ENCODE measurements around the gene MYBBP1A.
"Not testable (repeated sequence)": the region's sequence is repeated elsewhere in the genome, so short reads cannot be mapped to it uniquely, and the experiment has no call there.

The MYBBP1A gene

DNA sequence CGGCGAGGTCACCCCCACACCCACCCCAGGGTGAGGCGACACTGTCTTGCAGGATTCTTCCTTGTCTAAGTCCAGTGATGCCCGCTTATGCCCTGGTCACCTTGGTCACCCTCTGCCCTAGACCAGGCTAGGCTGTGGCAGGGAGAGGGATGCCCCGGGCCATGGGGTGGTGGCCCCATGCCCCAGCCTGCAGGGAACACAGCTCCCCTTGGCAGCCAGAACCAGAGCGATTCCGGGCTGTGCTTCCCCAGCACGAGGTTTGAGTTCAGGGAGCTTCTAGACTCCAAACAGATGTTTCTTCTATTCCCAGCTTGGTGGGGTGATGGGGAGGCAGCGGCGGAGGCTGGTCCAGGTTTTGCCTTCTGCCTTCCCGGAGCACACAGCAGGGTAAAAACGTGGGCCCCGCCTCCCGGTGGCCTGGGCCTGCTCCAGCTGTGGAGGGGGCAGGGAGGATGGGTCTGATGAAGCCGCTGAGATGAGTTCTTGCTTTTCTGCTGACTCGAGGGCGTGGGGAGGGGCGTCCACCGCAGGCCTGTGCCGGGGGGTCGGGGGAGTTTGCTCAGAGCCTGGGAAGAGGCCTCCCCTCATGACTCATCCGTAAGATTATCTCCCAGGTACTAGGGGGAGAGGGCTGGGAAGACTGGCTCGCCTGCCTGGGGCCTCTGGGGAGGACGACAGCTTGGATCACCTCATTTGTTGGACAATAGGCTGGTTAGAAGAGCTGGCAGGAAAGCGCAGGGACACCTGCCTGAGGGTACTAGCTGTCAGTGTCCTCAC, 44.5 kb upstream of the MYBBP1A start:
- CTCF ChIA-PET: interaction anchor here (1.0 to 1.6 kb wide), 3 partner anchors 25 to 32 kb away, joined by 4 to 6 read pairs (median 5); no protein-coding TSS in a partner anchor
- POLR2A ChIA-PET: no interaction called here
- no peak for DNase-seq (ENCODE audit: low read depth, low spot score)
- H3K4me3 ChIP-seq (ENCODE audit: low read depth, low read length): no peak overlapping the region
- TF ChIP-seq CTCF (IDR thresholded peaks at IDR 0.05; ENCODE audit: insufficient read depth, low read length, missing control alignments): no peak

- ChIA-PET POLR2A (no interaction called here), CTCF (interaction anchor here (1.6 to 2.8 kb wide), 2 partner anchors 26 to 32 kb away, joined by 5 to 17 read pairs; no protein-coding TSS in a partner anchor)
- TF ChIP-seq CTCF (IDR thresholded peaks at IDR 0.05; ENCODE audit: insufficient read depth, low read length, missing control alignments): no peak
- no peak for DNase-seq (ENCODE audit: low read depth, low spot score)
- no peak overlapping the region for H3K4me3 ChIP-seq (ENCODE audit: low read depth, low read length)
Observed at GRCh38 chr17:4598776-4599504, 43.8 kb upstream of the MYBBP1A start.

GRCh38 chr17:4597975-4598374, 42.8 kb upstream of the MYBBP1A start:
- TF ChIP-seq CTCF (IDR thresholded peaks at IDR 0.05; ENCODE audit: insufficient read depth, low read length, missing control alignments): no peak
- CTCF ChIA-PET: interaction anchor here (1.8 to 2.8 kb wide), 2 partner anchors 10 to 31 kb away, joined by 7 to 17 read pairs; no protein-coding TSS in a partner anchor
- POLR2A ChIA-PET: no interaction called here
- no peak for DNase-seq (ENCODE audit: low read depth, low spot score)
- no peak overlapping the region for H3K4me3 ChIP-seq (ENCODE audit: low read depth, low read length)

DNA sequence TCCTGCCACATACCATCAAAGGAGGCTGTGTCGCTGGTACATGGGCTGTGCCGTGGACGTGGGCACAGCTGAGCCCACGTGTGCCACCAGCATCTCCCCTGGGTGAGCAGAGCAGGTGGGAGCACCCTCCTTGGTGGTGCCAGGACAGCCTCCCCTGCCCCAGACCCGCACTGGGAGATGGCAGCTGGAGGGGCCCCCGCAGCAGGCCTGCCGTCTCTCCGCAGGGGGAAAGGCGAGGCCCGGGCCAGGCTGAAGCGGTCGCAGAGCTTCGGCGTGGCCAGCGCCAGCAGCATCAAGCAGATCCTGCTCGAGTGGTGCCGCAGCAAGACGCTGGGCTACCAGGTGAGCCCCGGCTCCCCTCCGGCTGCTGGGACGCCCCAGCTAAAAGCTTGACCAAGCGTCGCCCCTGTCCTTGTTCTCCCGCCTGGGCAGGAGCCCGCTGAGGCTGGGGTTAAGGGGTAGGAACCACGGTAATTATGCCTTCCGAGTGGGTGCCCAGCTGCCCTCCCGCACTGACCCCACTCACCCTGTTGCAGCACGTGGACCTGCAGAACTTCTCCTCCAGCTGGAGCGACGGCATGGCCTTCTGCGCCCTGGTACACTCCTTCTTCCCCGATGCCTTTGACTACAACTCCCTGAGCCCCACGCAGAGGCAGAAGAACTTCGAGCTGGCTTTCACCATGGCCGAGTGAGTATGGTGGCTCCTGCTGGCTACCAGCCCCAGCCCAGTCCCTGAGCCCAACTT, 41.6 kb upstream of the MYBBP1A start:
- ChIA-PET POLR2A (no interaction called here), CTCF (interaction anchor here (0.7 to 2.8 kb wide), 5 partner anchors 9 to 34 kb away, joined by 3 to 17 read pairs (median 4); no protein-coding TSS in a partner anchor)
- no peak overlapping the region for H3K4me3 ChIP-seq (ENCODE audit: low read depth, low read length)
- no peak for DNase-seq (ENCODE audit: low read depth, low spot score)
- TF ChIP-seq CTCF (IDR thresholded peaks at IDR 0.05; ENCODE audit: insufficient read depth, low read length, missing control alignments): no peak

- POLR2A ChIA-PET; H3K4me3 ChIP-seq (ENCODE audit: low read depth, low read length); DNase-seq (ENCODE audit: low read depth, low spot score): not testable (repeated sequence)
- CTCF ChIA-PET: interaction anchor here (0.7 to 2.6 kb wide), 6 partner anchors 8 to 77 kb away, joined by 3 to 20 read pairs (median 3); no protein-coding TSS in a partner anchor
Observed at GRCh38 chr17:4595685-4596342, 40.6 kb upstream of the MYBBP1A start.

Data from AG04449 (cell line).